HFFc6 (cell line): ENCODE data around the gene PHYKPL. TPM values are rescaled to one million over a fixed set of nuclear protein-coding genes. Genes with fewer than 3 reads are reported as not detected.

Experiments
- DNase-seq: peaks from one replicate; pipeline ENCODE4 v3.0.0-alpha.2; 2018
- H3K27ac Mint-ChIP-seq: 2 replicates; pipeline ENCODE4 v1.8.0; 2020; ENCODE audit warnings: mild to moderate bottlenecking, mixed read lengths
- H3K27me3 Mint-ChIP-seq: 2 replicates; pipeline ENCODE4 v1.8.0; 2021; ENCODE audit warnings: mild to moderate bottlenecking, moderate library complexity, mixed read lengths; ENCODE audit not compliant: insufficient read depth
- H3K36me3 Mint-ChIP-seq: 2 replicates; pipeline ENCODE4 v1.8.0; 2021; ENCODE audit warnings: low read depth, mixed read lengths
- H3K4me1 Mint-ChIP-seq: 2 replicates; pipeline ENCODE4 v1.8.0; 2020; ENCODE audit warnings: low read depth, mixed read lengths
- H3K4me3 Mint-ChIP-seq: 2 replicates; pipeline ENCODE4 v1.8.0; 2020; ENCODE audit warnings: mild to moderate bottlenecking, moderate library complexity, mixed read lengths
- H3K9me3 Mint-ChIP-seq: 2 replicates; pipeline ENCODE4 v1.8.0; 2020; ENCODE audit warnings: mild to moderate bottlenecking, mixed read lengths
- total RNA-seq, 6 experiments: library from RNA; stranded (reverse); fragmentation: NEBNext Ultra II Directional; extraction: Animal tissue kit (Norgen Biotek cat#: 25700); gene quantifications; 2 replicates in 1 of 6; 3 replicates in 5 of 6; pipeline ENCODE4 v1.2.3, GENCODE V29; 2021
- TF ChIP-seq, protein P1 (sequence below): fragments of 200-600 bp; sonication (generic); IDR thresholded peaks from 2 replicates; pipeline ENCODE4 v1.5.0; 2021; ENCODE audit warnings: antibody characterized with exemption, mild to moderate bottlenecking

Gene PHYKPL
- total RNA-seq, 6 experiments from 2014 or later = 18.7 to 25.6 (median 23.9) TPM

DNA sequence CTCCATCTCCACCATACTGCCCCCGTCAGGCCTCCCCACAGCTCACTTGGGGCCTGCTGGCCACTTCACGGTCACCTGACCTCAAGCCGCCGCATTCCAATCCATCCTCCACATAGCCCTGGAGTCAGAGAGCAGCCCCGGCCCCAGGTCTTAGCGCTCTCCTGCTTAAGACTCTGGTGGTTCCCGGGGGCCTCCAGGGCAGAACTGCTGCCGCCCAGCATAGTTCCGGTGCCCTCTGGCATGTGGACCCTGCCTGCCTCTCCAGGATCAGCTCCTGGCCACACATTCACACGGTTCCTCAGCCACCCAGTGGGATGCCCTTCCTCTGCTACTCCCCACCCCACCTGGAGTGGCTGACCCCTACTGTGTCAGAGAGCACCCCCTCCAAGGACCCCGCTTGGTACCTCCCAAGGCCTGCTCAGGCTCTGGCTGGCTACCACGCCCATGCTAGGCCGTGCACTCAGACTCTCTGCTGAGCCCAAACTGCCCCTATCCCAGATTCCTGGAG lies 8.7 kb downstream of the PHYKPL start:
- no peaks in the 10 kb centered on the region; the same call in 1 of the 2 replicates for H3K9me3 Mint-ChIP-seq
- TF ChIP-seq, protein P1, sequence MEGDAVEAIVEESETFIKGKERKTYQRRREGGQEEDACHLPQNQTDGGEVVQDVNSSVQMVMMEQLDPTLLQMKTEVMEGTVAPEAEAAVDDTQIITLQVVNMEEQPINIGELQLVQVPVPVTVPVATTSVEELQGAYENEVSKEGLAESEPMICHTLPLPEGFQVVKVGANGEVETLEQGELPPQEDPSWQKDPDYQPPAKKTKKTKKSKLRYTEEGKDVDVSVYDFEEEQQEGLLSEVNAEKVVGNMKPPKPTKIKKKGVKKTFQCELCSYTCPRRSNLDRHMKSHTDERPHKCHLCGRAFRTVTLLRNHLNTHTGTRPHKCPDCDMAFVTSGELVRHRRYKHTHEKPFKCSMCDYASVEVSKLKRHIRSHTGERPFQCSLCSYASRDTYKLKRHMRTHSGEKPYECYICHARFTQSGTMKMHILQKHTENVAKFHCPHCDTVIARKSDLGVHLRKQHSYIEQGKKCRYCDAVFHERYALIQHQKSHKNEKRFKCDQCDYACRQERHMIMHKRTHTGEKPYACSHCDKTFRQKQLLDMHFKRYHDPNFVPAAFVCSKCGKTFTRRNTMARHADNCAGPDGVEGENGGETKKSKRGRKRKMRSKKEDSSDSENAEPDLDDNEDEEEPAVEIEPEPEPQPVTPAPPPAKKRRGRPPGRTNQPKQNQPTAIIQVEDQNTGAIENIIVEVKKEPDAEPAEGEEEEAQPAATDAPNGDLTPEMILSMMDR = no peak
- H3K27ac Mint-ChIP-seq = no peak overlapping the region
- H3K4me3 Mint-ChIP-seq = no peak overlapping the region
- no peak for DNase-seq
- H3K4me1 Mint-ChIP-seq = peaks cover 20% of the 10 kb centered on the region
- H3K36me3 Mint-ChIP-seq = peaks cover 48% of the 10 kb centered on the region
- peaks cover 1% of the 10 kb centered on the region; the same call in 1 of the 2 replicates for H3K27me3 Mint-ChIP-seq

GRCh38 chr5:178223196-178223773 lies 9.3 kb downstream of the PHYKPL start:
- peaks cover 49% of the 10 kb centered on the region for H3K36me3 Mint-ChIP-seq
- TF ChIP-seq, protein P1 = peak; percentile 36; the same call in 1 of the 2 replicates

DNA sequence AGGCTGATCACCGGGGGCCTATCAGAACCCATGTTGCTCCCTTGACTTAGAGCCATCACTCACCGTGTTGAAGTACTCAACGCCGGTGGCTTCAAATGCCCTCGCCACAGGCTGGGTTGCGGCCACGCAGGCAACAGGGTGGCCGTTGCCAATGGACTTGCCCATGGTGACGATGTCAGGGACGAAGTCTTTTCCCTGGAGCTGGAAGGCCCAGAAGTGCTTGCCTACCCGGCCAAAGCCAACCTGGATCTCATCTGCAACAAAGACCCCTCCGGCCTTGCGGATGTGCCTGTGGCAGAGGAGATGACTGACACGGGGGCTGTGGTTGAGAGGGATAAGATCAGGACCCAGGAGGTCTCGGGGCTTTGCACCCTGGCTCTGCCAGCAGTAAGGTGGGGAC lies 10.3 kb downstream of the PHYKPL start:
- no peak for DNase-seq
- Mint-ChIP-seq H3K4me3 (no peak overlapping the region), H3K9me3 (no peaks in the 10 kb centered on the region; the same call in 1 of the 2 replicates), H3K36me3 (peaks cover 39% of the 10 kb centered on the region), H3K4me1 (peaks cover 4% of the 10 kb centered on the region), H3K27ac (no peak overlapping the region), H3K27me3 (no peaks in the 10 kb centered on the region; the same call in 1 of the 2 replicates)
- TF ChIP-seq, protein P1 = no peak

More at GRCh38 chr5:178223196-178223773, 9.3 kb downstream of the PHYKPL start:
- H3K9me3 Mint-ChIP-seq = no peaks in the 10 kb centered on the region; the same call in 1 of the 2 replicates
- H3K27ac Mint-ChIP-seq = no peak overlapping the region
- H3K4me1 Mint-ChIP-seq = peaks cover 14% of the 10 kb centered on the region
- peaks cover 1% of the 10 kb centered on the region; the same call in 1 of the 2 replicates for H3K27me3 Mint-ChIP-seq
- DNase-seq = no peak
- no peak overlapping the region for H3K4me3 Mint-ChIP-seq

DNA sequence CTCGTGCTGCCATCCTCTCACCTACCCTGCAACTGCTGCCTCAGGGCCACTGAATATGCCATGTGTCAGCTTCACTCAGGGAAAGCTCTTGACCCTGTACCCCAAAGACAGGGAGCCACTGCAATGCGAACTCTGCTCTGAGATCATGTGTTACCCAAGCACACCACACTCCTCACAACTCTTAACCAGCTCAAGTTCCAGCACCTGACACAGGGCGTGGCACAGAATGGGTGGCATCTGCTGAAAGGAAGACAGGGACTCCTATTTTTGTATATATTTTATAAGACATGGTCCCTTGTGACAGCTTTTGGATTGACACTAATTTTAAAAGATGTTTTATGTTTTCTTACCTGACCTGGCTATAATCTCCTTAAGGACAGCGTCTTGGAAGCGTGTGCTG lies 10.7 kb downstream of the PHYKPL start:
- TF ChIP-seq, protein P1 = no peak
- no peak for DNase-seq
- no peak overlapping the region for H3K4me3 Mint-ChIP-seq
- H3K4me1 Mint-ChIP-seq = no peaks in the 10 kb centered on the region; the same call in 1 of the 2 replicates
- peak overlapping the region; percentile 11; the same call in 1 of the 2 replicates for H3K27ac Mint-ChIP-seq
- no peaks in the 10 kb centered on the region; the same call in 1 of the 2 replicates for H3K9me3 Mint-ChIP-seq
- H3K36me3 Mint-ChIP-seq = peaks cover 35% of the 10 kb centered on the region
- H3K27me3 Mint-ChIP-seq = peaks cover under 1% of the 10 kb centered on the region; the same call in 1 of the 2 replicates

GRCh38 chr5:178221282-178221681 lies 11.3 kb downstream of the PHYKPL start:
- Mint-ChIP-seq H3K27me3 (peaks cover 2% of the 10 kb centered on the region; the same call in 1 of the 2 replicates), H3K9me3 (no peaks in the 10 kb centered on the region), H3K4me1 (no peaks in the 10 kb centered on the region), H3K4me3 (no peak overlapping the region), H3K27ac (peak overlapping the region; percentile 2; the same call in 1 of the 2 replicates), H3K36me3 (peaks cover 35% of the 10 kb centered on the region)
- TF ChIP-seq, protein P1 = no peak
- no peak for DNase-seq
